Measurements from ENCODE around the gene POU6F2. TPM values are rescaled to one million over a fixed set of nuclear protein-coding genes. Genes with fewer than 3 reads are reported as not detected.
"Not testable (repeated sequence)": the region's sequence is repeated elsewhere in the genome, so short reads cannot be mapped to it uniquely, and the experiment has no call there.

POU6F2 gene
- total and polyA plus RNA-seq, 12 donors, result 0.03 to 0.31 (median 0.19) TPM; not detected in 9

- Histone ChIP-seq H3K27ac (no peak overlapping the region), H3K36me3 (replicated peaks in 1 of 2) (no peaks in the 10 kb centered on the region), H3K27me3 (no peaks in the 10 kb centered on the region), H3K9me3 (replicated peaks in 1 of 3) (no peaks in the 10 kb centered on the region), H3K4me1 (replicated peaks in 1 of 2) (no peaks in the 10 kb centered on the region), H3K4me3 (no peak overlapping the region)
- DNase-seq, result no peak
- TF ChIP-seq POLR2A (IDR thresholded peaks at IDR 0.05), result no peak
- TF ChIP-seq CTCF (IDR thresholded peaks at IDR 0.05), result no peak
- 43 to 70% (median 54%) methylated on average over 2 to 4 of the region's 4 CpGs for WGBS, 4 donors
- intact Hi-C loops (cut with DNase I), result no loop called here
These were observed 209.4 kb downstream of the POU6F2 start for GRCh38 chr7:39187130-39187529.

DNA sequence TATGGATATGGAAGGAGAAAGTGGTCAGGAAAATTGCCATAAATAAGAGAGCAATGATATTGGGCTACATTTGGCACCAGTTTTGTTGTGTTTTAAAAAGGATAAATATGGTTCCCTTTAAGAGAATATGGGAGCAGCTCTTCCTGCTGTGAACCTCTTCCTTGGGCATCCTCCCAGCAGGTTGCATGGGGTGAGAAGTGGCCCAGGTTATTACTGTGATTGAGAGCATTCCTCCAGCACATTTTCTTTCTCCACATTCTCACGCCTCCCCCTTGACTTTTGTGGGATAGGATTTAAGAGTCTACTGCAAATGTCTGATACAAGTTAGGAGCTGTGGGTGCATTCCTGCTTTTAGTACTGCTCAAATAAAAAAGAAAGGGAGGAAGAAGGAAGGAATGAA is 214.8 kb downstream of the POU6F2 start:
- H3K27ac ChIP-seq, result no peak overlapping the region
- TF ChIP-seq CTCF (IDR thresholded peaks at IDR 0.05) (no peak), POLR2A (IDR thresholded peaks at IDR 0.05) (no peak)
- H3K36me3 ChIP-seq (replicated peaks in 1 of 2), result no peaks in the 10 kb centered on the region
- H3K27me3 ChIP-seq, result no peaks in the 10 kb centered on the region
- no peaks in the 10 kb centered on the region for H3K4me1 ChIP-seq (replicated peaks in 1 of 2)
- no peak for DNase-seq
- no peaks in the 10 kb centered on the region for H3K9me3 ChIP-seq (replicated peaks in 1 of 3)
- intact Hi-C loops (cut with DNase I), result no loop called here
- 42 to 58% (median 50%) methylated on average over 1 of the region's 1 CpG for WGBS, 4 donors
- H3K4me3 ChIP-seq, result no peak overlapping the region

DNA sequence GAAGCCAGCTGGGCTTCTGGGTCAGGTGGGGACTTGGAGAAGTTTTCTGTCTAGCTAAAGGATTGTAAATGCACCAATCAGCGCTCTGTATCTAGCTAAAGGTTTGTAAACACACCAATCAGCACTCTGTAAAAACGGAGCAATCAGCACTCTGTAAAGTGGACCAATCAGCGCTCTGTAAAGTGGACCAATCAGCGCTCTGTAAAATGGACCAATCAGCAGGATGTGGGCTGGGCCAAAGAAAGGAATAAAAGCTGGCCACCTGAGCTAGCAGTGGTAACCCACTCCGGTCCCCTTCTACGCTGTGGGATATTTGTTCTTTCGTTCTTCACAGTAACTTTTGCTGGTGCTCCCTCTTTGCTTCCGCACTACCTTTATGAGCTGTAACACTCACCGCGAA is 216.7 kb downstream of the POU6F2 start:
- intact Hi-C loops (cut with DNase I); H3K27me3 ChIP-seq; DNase-seq; H3K9me3 ChIP-seq (replicated peaks in 1 of 3); H3K36me3 ChIP-seq (replicated peaks in 1 of 2); H3K4me3 ChIP-seq; H3K4me1 ChIP-seq (replicated peaks in 1 of 2); H3K27ac ChIP-seq: not testable (repeated sequence)
- 86 to 88% (median 86%) methylated on average over 9 to 10 of the region's 10 CpGs for WGBS, 4 donors

DNA sequence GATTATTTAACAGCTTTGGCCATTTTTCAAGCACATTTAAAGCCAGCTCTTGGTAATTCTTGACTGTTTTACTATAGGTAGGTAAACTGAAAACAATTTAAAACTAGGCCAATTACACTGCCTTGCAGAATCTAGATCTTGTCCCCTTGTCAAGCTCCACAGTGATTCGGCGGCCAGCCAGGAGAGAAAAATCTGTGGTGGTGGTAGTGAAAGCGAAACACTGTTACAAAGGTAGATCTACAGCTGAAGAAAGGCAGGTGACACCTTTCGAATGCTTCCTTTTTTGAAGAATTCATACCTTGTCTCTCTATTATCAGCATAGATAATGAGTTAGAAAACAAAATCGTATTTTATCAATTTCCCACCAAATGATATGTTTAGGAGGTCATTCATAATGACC is 218.3 kb downstream of the POU6F2 start:
- Histone ChIP-seq H3K36me3 (replicated peaks in 1 of 2) (no peaks in the 10 kb centered on the region), H3K4me3 (no peak overlapping the region), H3K27me3 (no peaks in the 10 kb centered on the region), H3K9me3 (replicated peaks in 1 of 3) (no peaks in the 10 kb centered on the region), H3K4me1 (replicated peaks in 1 of 2) (no peaks in the 10 kb centered on the region), H3K27ac (no peak overlapping the region)
- intact Hi-C loops (cut with DNase I), result no loop called here
- WGBS, 4 donors, result 71 to 76% (median 74%) methylated on average over 5 of the region's 5 CpGs
- no peak for DNase-seq
- TF ChIP-seq CTCF (IDR thresholded peaks at IDR 0.05), result no peak
- TF ChIP-seq POLR2A (IDR thresholded peaks at IDR 0.05), result no peak

GRCh38 chr7:39197831-39198230 is 220.1 kb downstream of the POU6F2 start:
- no peaks in the 10 kb centered on the region for H3K36me3 ChIP-seq (replicated peaks in 1 of 2)
- H3K9me3 ChIP-seq (replicated peaks in 1 of 3), result no peaks in the 10 kb centered on the region
- intact Hi-C loops (cut with DNase I), result no loop called here
- H3K4me1 ChIP-seq (replicated peaks in 1 of 2), result no peaks in the 10 kb centered on the region
- no peak overlapping the region for H3K4me3 ChIP-seq
- WGBS, 4 donors, result 70 to 83% (median 82%) methylated on average over 1 of the region's 1 CpG
- H3K27ac ChIP-seq, result no peak overlapping the region
- no peak for TF ChIP-seq CTCF (IDR thresholded peaks at IDR 0.05)
- no peak for TF ChIP-seq POLR2A (IDR thresholded peaks at IDR 0.05)
- no peaks in the 10 kb centered on the region for H3K27me3 ChIP-seq
- no peak for DNase-seq
